IPS-NIHi7 (cell line): Measurements from ENCODE around the gene VAPA.

Experiments
- DNase-seq: peaks from one replicate; pipeline ENCODE4 v3.0.0; 2012; ENCODE audit warnings: mixed read lengths; ENCODE audit errors: extremely low spot score

Gene VAPA

GRCh38 chr18:9974279-9974915 lies 60.6 kb downstream of the VAPA start:
- no peak for DNase-seq

DNA sequence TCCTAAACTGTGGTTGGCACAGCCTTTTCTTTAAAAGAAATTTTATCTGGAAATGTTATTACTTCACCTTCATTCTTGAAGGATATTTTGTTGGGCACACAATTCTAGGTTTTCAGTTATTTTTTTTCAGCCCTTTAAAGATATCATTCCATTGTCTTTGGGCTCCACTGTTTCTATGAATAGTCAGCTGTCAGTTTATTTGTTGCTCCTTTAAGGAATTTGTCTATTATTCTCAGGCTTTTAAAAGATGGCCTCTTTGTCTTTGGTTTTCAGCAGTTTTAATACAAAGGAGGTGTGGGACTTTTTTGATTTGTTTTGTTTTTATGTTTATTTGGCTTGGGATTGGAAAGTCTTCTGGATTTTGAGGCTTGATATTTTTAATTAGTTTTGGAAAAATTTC lies 61.8 kb downstream of the VAPA start:
- DNase-seq, result no peak

DNA sequence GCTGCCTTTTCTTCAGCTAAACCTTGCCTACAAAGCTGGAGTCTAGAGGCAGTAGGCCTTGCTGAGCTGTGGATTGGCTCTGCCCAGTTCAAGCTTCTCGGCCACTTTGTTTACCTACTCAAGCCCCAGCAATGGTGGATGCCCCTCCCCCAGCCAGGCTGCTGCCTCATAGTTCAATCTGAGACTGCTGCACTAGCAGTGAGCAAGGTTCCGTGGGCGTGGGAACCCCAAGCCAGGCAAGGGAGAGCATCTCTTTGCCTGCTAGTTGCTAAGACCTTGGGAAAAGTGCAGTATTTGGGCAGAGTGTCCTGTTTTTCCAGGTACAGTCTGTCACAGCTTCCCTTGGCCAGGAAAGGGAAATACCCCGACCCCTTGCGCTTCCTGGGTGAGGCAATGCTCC lies 68.9 kb downstream of the VAPA start:
- no peak for DNase-seq

DNA sequence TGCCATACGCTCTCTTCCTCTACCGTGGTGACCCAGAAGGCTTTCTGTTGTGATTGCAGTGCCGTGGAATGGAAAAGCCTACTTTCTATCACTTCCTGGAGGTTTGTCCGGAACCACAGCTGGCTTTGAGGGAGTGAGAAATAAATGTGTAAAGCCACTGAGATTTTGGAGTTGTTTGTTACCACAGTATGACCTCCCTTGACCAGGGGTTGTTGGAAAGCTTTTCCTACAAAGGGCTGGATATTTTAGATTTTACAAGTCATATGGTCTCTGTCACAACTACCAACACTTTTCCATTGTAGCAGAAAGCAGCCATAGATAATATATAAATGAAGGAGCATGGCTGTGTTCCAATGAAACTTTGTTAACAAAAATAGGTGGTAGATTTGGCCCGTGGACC lies 70.3 kb downstream of the VAPA start:
- no peak for DNase-seq

GRCh38 chr18:9985641-9986040 lies 71.8 kb downstream of the VAPA start:
- no peak for DNase-seq

- no peak for DNase-seq
Measured at GRCh38 chr18:9986156-9986930, 72.5 kb downstream of the VAPA start.

DNA sequence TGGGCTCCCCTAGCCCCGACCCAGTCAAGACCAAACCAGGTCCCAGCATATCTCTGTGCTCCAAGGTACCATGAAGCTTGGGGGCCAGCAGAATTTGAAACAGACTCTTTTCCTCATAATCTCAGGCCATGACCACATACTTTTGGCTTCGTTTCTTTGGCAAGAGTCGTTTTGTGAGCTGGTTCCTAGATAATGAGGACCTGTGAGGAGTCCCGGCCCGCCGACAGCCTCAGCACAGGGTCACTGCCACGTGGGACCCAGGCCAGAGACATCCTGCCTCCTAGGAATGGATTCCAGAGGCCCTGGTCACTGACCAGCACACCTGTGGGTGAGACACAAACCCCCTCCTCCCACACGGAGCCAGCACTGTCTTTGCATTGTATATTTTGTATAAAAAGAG lies 73.5 kb downstream of the VAPA start:
- no peak for DNase-seq

DNA sequence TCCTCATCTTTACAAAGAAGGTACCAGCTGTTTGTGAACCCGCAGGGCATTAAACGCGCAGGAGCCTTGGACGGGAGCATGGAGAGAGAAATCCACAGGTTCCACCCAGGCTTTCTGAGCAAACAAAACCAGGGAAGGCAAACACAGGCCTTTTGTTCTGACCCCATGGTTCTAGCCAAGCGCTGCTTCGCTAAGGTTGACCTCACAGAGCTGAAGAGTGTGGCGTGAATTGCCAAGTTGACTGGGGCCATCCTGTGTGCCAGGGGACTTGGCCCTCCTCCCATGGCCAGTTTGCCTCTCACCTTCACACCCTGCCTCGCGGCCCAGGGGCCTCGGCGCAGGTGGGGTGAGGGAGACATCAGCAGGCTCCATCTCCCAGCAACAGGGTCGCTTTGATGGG lies 74.1 kb downstream of the VAPA start:
- DNase-seq, result no peak

DNA sequence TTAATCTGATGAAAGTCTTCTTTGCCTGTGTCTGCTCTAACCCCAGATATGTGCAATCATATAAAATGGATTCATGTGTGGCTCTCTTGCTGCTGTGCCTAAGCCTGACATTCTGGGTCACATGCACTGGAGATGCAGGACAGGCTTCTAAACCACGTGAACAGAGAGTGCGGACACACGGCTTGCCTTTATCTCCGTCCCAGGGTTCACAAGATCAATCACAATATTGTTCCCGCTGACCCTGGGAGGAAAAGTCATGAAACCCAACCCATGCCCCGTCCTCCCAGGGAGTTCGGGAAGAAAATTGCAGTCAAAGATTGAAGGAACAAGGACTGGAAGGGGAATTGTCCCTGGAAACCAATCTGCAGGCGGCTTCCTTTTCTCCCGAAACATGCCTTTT lies 74.8 kb downstream of the VAPA start:
- no peak for DNase-seq

DNA sequence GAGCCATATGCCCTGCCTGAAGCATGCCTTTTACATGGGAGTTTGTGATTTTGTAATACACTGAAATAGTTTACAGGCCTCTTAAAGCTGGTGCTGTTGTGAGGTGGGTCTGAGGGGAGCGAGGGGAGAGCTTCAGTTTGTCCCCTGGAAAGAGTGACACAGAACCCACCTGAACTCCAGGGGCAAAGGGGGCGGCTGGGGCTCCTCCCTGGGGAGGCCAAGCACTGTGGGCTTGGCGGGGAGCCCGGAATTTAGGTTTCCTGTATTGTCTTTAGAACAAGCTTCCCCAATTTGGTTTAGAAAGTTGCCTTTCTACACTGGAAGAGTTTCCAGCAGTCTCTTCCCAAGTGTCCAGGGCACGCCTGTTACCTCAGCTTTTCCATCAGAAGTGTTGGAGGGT lies 75.7 kb downstream of the VAPA start:
- no peak for DNase-seq

- no peak for DNase-seq
Measured at GRCh38 chr18:9991011-9992000, 77.5 kb downstream of the VAPA start.

DNA sequence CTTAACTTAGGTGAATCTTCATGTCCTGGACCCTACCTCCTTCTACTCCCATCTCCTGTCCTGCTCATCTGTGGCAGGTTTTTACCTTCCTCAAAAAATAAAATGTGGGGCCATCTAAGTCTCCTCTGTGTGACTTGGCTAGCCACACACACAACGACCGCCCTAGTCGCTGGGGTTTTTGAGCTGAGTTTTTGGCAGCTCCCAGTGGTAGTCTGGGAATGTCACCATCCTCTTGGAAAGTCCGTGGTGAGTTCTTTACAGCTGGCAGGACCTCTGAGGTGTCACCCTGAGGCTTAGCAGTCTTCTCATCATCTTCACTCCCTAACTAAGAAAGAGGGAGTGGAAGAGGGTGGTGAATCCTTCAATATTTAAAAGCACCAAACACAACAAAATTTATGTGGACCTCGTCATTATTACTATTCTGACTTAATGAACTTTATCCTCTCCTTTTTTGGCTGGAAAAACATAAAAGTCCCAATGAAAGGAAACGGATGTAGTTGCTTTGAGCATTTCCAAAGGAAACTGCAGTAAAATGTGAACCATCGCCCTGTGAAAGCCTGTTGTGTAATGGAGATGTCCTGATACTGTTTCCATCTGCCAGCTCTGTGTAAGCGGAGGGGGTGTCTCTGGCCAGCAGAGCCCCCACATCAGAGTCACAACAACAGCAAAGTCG lies 78.6 kb downstream of the VAPA start:
- no peak for DNase-seq

GRCh38 chr18:9992973-9993520 lies 79.2 kb downstream of the VAPA start:
- no peak for DNase-seq

- no peak for DNase-seq
Measured at GRCh38 chr18:9993521-9994025, 79.8 kb downstream of the VAPA start.

DNA sequence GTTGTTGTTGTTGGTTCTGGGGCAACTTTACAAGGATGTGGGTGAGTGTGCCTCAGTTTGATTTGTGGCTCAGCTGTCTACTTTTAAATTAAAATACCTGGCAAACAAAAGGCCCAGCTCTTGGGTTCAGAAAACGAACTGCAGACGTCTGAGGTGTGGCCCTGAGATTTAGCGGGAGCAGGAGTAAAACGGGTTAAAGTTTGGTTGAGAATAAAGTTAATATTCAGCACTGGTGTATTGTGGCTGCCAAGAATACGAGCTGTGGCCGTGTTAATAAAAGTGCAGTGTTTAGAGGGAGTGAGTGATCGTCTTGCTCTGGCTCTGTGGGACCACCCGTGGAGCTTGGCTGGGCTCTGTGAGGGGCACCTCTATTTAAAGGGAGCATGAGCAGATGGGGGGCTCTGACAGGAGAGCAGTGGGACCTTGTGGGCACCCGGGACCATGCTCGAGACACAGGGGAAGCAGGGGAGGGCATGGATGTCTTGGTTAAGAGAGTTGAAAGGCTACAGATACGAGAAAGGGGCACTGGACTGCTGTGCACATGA lies 80.3 kb downstream of the VAPA start:
- no peak for DNase-seq

DNA sequence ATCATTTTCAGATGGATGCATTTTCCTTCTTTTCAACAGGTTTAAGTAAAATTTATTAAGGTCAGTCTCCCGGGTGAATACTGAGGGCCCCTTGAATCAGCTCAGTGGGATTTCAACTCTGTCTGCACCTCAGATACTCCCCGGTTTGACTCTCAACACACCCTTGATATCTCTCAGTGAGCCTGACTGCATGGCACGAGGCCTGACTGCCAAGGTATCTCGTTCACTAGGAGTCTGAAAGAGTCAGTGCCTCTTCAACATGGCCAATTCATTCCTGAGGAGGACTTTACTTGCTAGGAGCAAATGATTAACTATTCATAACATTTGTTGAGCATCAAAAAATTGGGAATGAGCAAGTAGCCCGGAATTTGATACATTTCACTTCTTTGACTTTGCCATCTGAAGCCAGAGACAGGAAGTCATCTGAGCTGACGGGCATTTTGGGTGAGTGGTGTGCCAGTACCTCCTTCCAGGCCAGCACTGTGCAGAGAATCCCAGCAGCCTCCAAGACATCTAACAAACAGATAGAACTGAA lies 81.0 kb downstream of the VAPA start:
- DNase-seq, result no peak

GRCh38 chr18:9995631-9996030 lies 81.8 kb downstream of the VAPA start:
- no peak for DNase-seq

- no peak for DNase-seq
Measured at GRCh38 chr18:9996094-9996493, 82.3 kb downstream of the VAPA start.

GRCh38 chr18:9997711-9998110 lies 83.9 kb downstream of the VAPA start:
- DNase-seq, result no peak

DNA sequence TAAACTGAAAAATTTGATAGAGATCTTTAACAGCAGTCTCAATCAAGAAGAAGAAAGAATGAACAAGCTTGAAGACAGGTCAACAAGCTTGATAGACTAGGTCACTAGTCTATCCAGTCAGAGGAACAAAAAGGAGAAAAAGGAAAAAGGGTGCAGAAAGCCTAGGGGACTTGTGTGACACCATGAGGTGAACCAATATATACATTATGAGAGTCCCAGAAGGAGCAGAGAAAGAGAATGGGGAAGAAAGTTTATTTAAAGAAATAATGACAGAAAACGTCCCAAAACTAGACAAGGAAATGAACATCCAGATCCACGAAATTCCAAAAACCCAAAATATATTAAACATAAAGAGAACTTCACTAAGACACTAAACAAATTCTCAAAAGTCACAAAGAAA lies 84.5 kb downstream of the VAPA start:
- no peak for DNase-seq

DNA sequence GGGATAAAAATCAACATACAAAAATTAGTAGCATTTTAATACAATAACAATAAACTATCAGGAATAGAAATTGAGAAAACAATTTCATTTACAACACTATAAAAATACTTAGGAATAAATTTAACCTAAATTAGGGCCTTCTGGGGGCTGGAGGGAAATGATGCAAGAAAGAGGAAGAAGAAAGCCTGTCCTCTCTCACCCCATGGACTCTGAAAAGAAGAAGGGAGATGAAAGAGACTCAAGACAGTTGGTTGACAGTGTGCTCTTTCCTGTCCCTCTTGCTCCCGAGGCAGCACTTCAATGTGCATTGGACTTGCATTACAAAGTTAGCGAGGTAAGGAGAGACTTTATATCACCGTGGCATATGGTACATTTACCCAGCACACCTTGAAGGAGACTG lies 88.5 kb downstream of the VAPA start:
- no peak for DNase-seq
